Measurements from ENCODE around the gene CC2D2A. TPM values are rescaled to one million over a fixed set of nuclear protein-coding genes. Genes with fewer than 3 reads are reported as not detected.

Gene CC2D2A
- total and polyA plus RNA-seq, 9 of the 15 experiments (the other 6 are each of a cell fraction or from before 2014, with no cell fraction given), result 0.36 to 2.5 (median 1.6) TPM

- TF ChIP-seq TFAP4 (CRISPR knock-in tag; IDR thresholded peaks at IDR 0.05; ENCODE audit: borderline replicate concordance), result no peak
- TF ChIP-seq KLF6 (CRISPR knock-in tag; IDR thresholded peaks at IDR 0.05; ENCODE audit: borderline replicate concordance), result no peak
- TF ChIP-seq MAFF (IDR thresholded peaks at IDR 0.05; ENCODE audit: low read length), result 0 out of 2 replicates have a peak, but pooled peaks have one; percentile 28
- no peak for TF ChIP-seq PRMT5 (CRISPR knock-in tag; IDR thresholded peaks at IDR 0.05)
- TF ChIP-seq HMGN3 (IDR thresholded peaks at IDR 0.05; ENCODE audit: borderline replicate concordance, extremely low read depth, insufficient read length, low read depth, low read length), result no peak
- TF ChIP-seq NFYB (IDR thresholded peaks at IDR 0.05; ENCODE audit: extremely low read depth, insufficient read length), result no peak
- TF ChIP-seq ARHGAP35 (IDR thresholded peaks at IDR 0.05; ENCODE audit: partially characterized antibody), result no peak
- no peak for TF ChIP-seq ETV6 (IDR thresholded peaks at IDR 0.05; ENCODE audit: borderline replicate concordance in 1 of 2, low read depth in 2 of 2, low read length in 1 of 2)
- TF ChIP-seq ETV6 (CRISPR knock-in tag; IDR thresholded peaks at IDR 0.05; ENCODE audit: borderline replicate concordance), result no peak
- no peak for TF ChIP-seq E2F1 (CRISPR knock-in tag; IDR thresholded peaks at IDR 0.05)
- TF ChIP-seq NR2C1 (IDR thresholded peaks at IDR 0.05), result no peak
- TF ChIP-seq NR2C1 (tag; IDR thresholded peaks at IDR 0.05), result no peak
- TF ChIP-seq ETV5 (CRISPR knock-in tag; IDR thresholded peaks at IDR 0.05; ENCODE audit: low read depth), result no peak
- no peak for TF ChIP-seq ETS2 (tag; IDR thresholded peaks at IDR 0.05; ENCODE audit: borderline replicate concordance, poor library complexity, severe bottlenecking)
- TF ChIP-seq ARID3A (IDR thresholded peaks at IDR 0.05; ENCODE audit: borderline replicate concordance, low read depth, low read length), result 0 out of 2 replicates have a peak, but pooled peaks have one; percentile 26
- no peak for TF ChIP-seq CTCF (IDR thresholded peaks at IDR 0.05 in 2 of 3, conservative IDR thresholded peaks at IDR 0.05 in 1 of 3; ENCODE audit: insufficient read depth in 2 of 3, low read depth in 1 of 3, low read length in 3 of 3)
- TF ChIP-seq DMBX1 (CRISPR knock-in tag; IDR thresholded peaks at IDR 0.05; ENCODE audit: borderline replicate concordance), result no peak
- no peak for TF ChIP-seq POLR2A (conservative IDR thresholded peaks at IDR 0.05)
- TF ChIP-seq UBTF (IDR thresholded peaks at IDR 0.05; ENCODE audit: borderline replicate concordance in 1 of 2, low read depth in 2 of 2, low read length in 2 of 2), result no peak
Measured at GRCh38 chr4:15533817-15534216, 64.1 kb downstream of the CC2D2A start (continued).

Data from K562 (cell line).